Measurements from ENCODE around the gene SLFN11. TPM values are rescaled to one million over a fixed set of nuclear protein-coding genes. Genes with fewer than 3 reads are reported as not detected.
"Not testable (repeated sequence)": the region's sequence is repeated elsewhere in the genome, so short reads cannot be mapped to it uniquely, and the experiment has no call there.

Gene SLFN11
- total RNA-seq, 4 donors from 2014 or later, result 1.4 to 12.4 (median 10.1) TPM

- H3K4me1 ChIP-seq, result peaks cover 3 to 23% (median 8%) of the 10 kb centered on the region in 3 donors
- no peak overlapping the region for H3K4me3 ChIP-seq
- no peak for TF ChIP-seq CTCF (IDR thresholded peaks at IDR 0.05)
- no peak for TF ChIP-seq POLR2A (IDR thresholded peaks at IDR 0.05)
- no peak for DNase-seq
- peaks cover 0 to 19% (median 0%) of the 10 kb centered on the region in 4 donors for H3K27me3 ChIP-seq
- H3K27ac ChIP-seq, result no peak overlapping the region
- no peaks in the 10 kb centered on the region for H3K36me3 ChIP-seq
- peaks cover 0 to 9% (median 0%) of the 10 kb centered on the region in 3 donors for H3K9me3 ChIP-seq
- intact Hi-C loops (cut with DNase I), result no loop called here
These were observed 31.1 kb downstream of the SLFN11 start for GRCh38 chr17:35342276-35342675.

DNA sequence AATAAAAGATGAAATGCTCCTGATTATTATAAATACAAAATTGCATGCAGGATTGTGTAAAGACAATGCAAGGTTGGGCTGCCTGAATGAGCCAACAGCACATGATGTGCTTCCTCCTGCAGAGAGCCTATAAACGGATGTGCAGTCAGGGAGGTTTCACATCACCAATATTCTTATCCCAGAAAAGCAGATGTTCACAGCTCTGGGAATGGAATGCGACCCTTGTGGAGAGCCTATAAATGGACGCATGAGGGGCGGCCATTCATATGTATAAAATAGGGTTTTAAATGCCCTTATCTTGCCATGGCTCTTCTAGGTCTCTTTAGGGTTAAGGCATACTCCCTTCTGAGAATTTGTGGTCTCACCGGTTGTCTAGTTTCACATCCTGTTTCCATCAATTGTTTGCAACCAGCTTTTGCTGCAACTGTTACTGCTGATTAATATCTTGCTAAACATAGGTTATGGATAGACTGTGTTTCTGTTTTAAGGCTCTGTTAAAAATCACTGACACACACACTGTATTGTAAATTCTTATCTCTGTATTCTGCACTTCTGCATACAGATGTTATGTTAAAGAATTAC lies 31.9 kb downstream of the SLFN11 start:
- WGBS, 2 donors, result 43 to 77% methylated on average over 4 to 5 of the region's 5 CpGs
- Histone ChIP-seq H3K9me3 (peaks cover 0 to 9% (median 0%) of the 10 kb centered on the region in 3 donors), H3K4me3 (no peak overlapping the region), H3K4me1 (peaks cover 0 to 16% (median 5%) of the 10 kb centered on the region in 3 donors), H3K27me3 (peaks cover 0 to 19% (median 0%) of the 10 kb centered on the region in 4 donors), H3K36me3 (no peaks in the 10 kb centered on the region), H3K27ac (no peak overlapping the region)
- no peak for DNase-seq
- intact Hi-C loops (cut with DNase I), result no loop called here
- TF ChIP-seq POLR2A (IDR thresholded peaks at IDR 0.05) (no peak), CTCF (IDR thresholded peaks at IDR 0.05) (no peak)

DNA sequence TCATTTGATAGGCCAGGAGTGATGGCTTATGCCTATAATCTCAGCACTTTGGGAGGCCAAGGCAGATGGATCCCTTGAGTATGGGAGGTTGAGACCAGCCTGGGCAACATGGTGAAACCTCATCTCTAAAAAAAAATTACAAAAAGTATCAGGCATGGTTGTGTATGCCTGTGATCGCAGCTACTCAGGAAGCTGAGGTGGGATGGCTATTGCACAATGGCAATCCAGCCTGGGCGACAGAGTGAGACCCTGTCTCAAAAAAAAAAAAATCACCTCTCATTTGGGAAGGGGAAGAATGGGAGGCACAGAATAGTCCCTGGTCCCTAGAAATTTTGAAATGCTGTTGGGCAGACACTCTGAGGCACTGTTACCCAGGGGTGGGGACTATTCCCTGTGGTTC lies 35.2 kb downstream of the SLFN11 start:
- TF ChIP-seq POLR2A (IDR thresholded peaks at IDR 0.05) (no peak), CTCF (IDR thresholded peaks at IDR 0.05) (no peak)
- peaks cover 0 to 9% (median 0%) of the 10 kb centered on the region in 3 donors for H3K9me3 ChIP-seq
- H3K27ac ChIP-seq, result no peak overlapping the region
- no peaks in the 10 kb centered on the region for H3K36me3 ChIP-seq
- H3K27me3 ChIP-seq, result peaks cover 0 to 18% (median 0%) of the 10 kb centered on the region in 4 donors
- no peak overlapping the region for H3K4me3 ChIP-seq
- H3K4me1 ChIP-seq, result no peaks in the 10 kb centered on the region
- WGBS, 2 donors, result 75 to 92% methylated on average over 2 of the region's 2 CpGs
- intact Hi-C loops (cut with DNase I), result no loop called here
- no peak for DNase-seq

- TF ChIP-seq POLR2A (IDR thresholded peaks at IDR 0.05) (no peak), CTCF (IDR thresholded peaks at IDR 0.05) (no peak)
- Histone ChIP-seq H3K4me3 (no peak overlapping the region), H3K9me3 (peaks cover 0 to 9% (median 0%) of the 10 kb centered on the region in 3 donors)
These were observed 36.1 kb downstream of the SLFN11 start for GRCh38 chr17:35337364-35337763.

GRCh38 chr17:35333578-35333977 lies 39.8 kb downstream of the SLFN11 start:
- peaks cover 0 to 17% (median 0%) of the 10 kb centered on the region in 4 donors for H3K27me3 ChIP-seq
- H3K4me3 ChIP-seq; H3K36me3 ChIP-seq; H3K27ac ChIP-seq; H3K4me1 ChIP-seq; DNase-seq; intact Hi-C loops (cut with DNase I); H3K9me3 ChIP-seq: not testable (repeated sequence)
- WGBS, 2 donors, result 33 to 100% methylated on average over 1 of the region's 5 CpGs

More at GRCh38 chr17:35337364-35337763, 36.1 kb downstream of the SLFN11 start:
- H3K27me3 ChIP-seq, result peaks cover 0 to 24% (median 0%) of the 10 kb centered on the region in 4 donors
- intact Hi-C loops (cut with DNase I), result no loop called here
- no peaks in the 10 kb centered on the region for H3K36me3 ChIP-seq
- no peaks in the 10 kb centered on the region for H3K4me1 ChIP-seq
- H3K27ac ChIP-seq, result no peak overlapping the region
- DNase-seq, result no peak

DNA sequence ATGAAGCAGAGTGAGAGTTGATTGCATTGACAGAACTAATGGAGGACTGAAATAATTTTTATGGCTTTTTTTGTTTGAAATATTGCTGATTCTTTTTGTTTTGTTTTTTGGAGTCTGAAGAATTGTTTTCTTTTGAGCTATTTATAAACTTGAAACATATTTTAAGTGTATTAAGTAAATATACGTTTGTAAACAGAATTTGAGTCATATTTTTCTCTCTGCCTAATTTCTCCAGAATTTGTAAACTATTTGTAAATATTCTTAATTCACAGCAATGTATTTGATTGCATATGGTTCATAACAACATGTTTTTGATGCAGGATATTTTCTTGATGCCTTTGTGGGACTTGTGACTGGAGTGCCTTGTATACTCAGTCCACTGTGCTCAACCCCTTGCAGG lies 50.7 kb downstream of the SLFN11 start:
- H3K36me3 ChIP-seq, result no peaks in the 10 kb centered on the region
- TF ChIP-seq CTCF (IDR thresholded peaks at IDR 0.05) (no peak), POLR2A (IDR thresholded peaks at IDR 0.05) (no peak)
- H3K4me1 ChIP-seq, result no peaks in the 10 kb centered on the region
- H3K4me3 ChIP-seq, result no peak overlapping the region
- 75 to 88% methylated on average over 1 of the region's 1 CpG for WGBS, 2 donors
- intact Hi-C loops (cut with DNase I), result no loop called here
- H3K27me3 ChIP-seq, result peaks cover 0 to 14% (median 0%) of the 10 kb centered on the region in 4 donors
- H3K9me3 ChIP-seq, result no peaks in the 10 kb centered on the region
- no peak overlapping the region for H3K27ac ChIP-seq
- no peak for DNase-seq
